HL-60 (cell line): ENCODE measurements around the gene NRN1L.

Experiments
- CTCF ChIP-seq: IDR thresholded peaks from one replicate; pipeline ENCODE4 v1.5.1; 2011; ENCODE audit warnings: low read length, control low read depth, inconsistent platforms; ENCODE audit not compliant: insufficient read depth
- GABPA ChIP-seq: IDR thresholded peaks from 2 replicates; pipeline ENCODE4 v1.6.1; 2012; ENCODE audit warnings: low read depth
- REST ChIP-seq: IDR thresholded peaks from 2 replicates; pipeline ENCODE4 v1.6.1; 2012; ENCODE audit warnings: low read depth; ENCODE audit not compliant: insufficient replicate concordance

- TF ChIP-seq REST (no peak), CTCF (no peak), GABPA (no peak)
These were observed 40.2 kb upstream of the NRN1L start for GRCh38 chr16:67844497-67844896.
